ENCODE results near the gene AMT.

- TF ChIP-seq SIN3A (IDR thresholded peaks at IDR 0.05; ENCODE audit: borderline replicate concordance, insufficient read depth, low read length), result no peak
- TF ChIP-seq POLR2AphosphoS5 (IDR thresholded peaks at IDR 0.05; ENCODE audit: low read depth, low read length), result no peak
- TF ChIP-seq TAF1 (IDR thresholded peaks at IDR 0.05; ENCODE audit: borderline replicate concordance, insufficient read depth, low read length), result no peak
- TF ChIP-seq, protein P1, sequence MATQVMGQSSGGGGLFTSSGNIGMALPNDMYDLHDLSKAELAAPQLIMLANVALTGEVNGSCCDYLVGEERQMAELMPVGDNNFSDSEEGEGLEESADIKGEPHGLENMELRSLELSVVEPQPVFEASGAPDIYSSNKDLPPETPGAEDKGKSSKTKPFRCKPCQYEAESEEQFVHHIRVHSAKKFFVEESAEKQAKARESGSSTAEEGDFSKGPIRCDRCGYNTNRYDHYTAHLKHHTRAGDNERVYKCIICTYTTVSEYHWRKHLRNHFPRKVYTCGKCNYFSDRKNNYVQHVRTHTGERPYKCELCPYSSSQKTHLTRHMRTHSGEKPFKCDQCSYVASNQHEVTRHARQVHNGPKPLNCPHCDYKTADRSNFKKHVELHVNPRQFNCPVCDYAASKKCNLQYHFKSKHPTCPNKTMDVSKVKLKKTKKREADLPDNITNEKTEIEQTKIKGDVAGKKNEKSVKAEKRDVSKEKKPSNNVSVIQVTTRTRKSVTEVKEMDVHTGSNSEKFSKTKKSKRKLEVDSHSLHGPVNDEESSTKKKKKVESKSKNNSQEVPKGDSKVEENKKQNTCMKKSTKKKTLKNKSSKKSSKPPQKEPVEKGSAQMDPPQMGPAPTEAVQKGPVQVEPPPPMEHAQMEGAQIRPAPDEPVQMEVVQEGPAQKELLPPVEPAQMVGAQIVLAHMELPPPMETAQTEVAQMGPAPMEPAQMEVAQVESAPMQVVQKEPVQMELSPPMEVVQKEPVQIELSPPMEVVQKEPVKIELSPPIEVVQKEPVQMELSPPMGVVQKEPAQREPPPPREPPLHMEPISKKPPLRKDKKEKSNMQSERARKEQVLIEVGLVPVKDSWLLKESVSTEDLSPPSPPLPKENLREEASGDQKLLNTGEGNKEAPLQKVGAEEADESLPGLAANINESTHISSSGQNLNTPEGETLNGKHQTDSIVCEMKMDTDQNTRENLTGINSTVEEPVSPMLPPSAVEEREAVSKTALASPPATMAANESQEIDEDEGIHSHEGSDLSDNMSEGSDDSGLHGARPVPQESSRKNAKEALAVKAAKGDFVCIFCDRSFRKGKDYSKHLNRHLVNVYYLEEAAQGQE (IDR thresholded peaks at IDR 0.05; ENCODE audit: insufficient read depth in 1 of 2, low read depth in 2 of 2, low read length in 2 of 2), result no peak
These were observed 8.9 kb downstream of the AMT start for GRCh38 chr3:49413338-49413734.

Data from PFSK-1 (cell line).